Activated CD4-positive, alpha-beta memory T cell treated with anti-CD3 and anti-CD28 coated beads for 36 hours (primary cell): ENCODE data around the gene ZNF548. TPM values are rescaled to one million over a fixed set of nuclear protein-coding genes. Genes with fewer than 3 reads are reported as not detected.

Experiments used
- CTCF ChIA-PET: fragments of 350-600 bp; sonication (Branson Sonifier 250); formaldehyde crosslinking; loops from one replicate; lab custom pipeline; 2021; ENCODE audit warnings: antibody characterized with exemption, inconsistent platforms; lab: Charles Lee
- POLR2A ChIA-PET: fragments of 350-600 bp; sonication (Branson Sonifier 250); formaldehyde crosslinking; loops from one replicate; lab custom pipeline; 2021; ENCODE audit warnings: antibody characterized with exemption; lab: Charles Lee
- DNase-seq: peaks from one replicate; pipeline ENCODE4 v3.0.0-alpha.2; 2020
- H3K27ac Mint-ChIP-seq: one replicate; pipeline ENCODE4 v1.8.0; 2021; ENCODE audit warnings: mixed read lengths
- H3K27me3 Mint-ChIP-seq: one replicate; pipeline ENCODE4 v1.8.0; 2021; ENCODE audit warnings: mixed read lengths
- H3K36me3 Mint-ChIP-seq: one replicate; pipeline ENCODE4 v1.8.0; 2021; ENCODE audit warnings: mixed read lengths
- H3K4me1 Mint-ChIP-seq: one replicate; pipeline ENCODE4 v1.8.0; 2021; ENCODE audit warnings: low read depth, mixed read lengths
- H3K4me3 Mint-ChIP-seq: one replicate; pipeline ENCODE4 v1.8.0; 2021; ENCODE audit warnings: mild to moderate bottlenecking, mixed read lengths
- H3K9me3 Mint-ChIP-seq: one replicate; pipeline ENCODE4 v1.8.0; 2021; ENCODE audit warnings: mixed read lengths
- intact Hi-C: fragments of 100-400 bp; cut with micrococcal nuclease; formaldehyde crosslinking; loops from one replicate; pipeline ENCODE4 v1.15.1; 2023
- total RNA-seq, 2 experiments: library from RNA; stranded (reverse); gene quantifications; one replicate each; pipeline ENCODE4 v1.2.3, GENCODE V29; 2021

The ZNF548 gene
- total RNA-seq, result 10 to 100 TPM; 12.0 to 12.1 TPM

- Mint-ChIP-seq H3K4me3 (peak within 1 kb of the TSS; percentile 96), H3K36me3 (peaks cover 42% of the 10 kb centered on the region), H3K27ac (peak within 1 kb of the TSS; percentile 94), H3K27me3 (no peaks in the 10 kb centered on the region), H3K4me1 (peaks cover 25% of the 10 kb centered on the region), H3K9me3 (peaks cover 17% of the 10 kb centered on the region)
- DNase-seq, result peak; percentile 97
- intact Hi-C loops, result loop anchor here (1.0 kb wide), 7 partner anchors 21 to 189 kb away; partner anchors contain the start of genes TRAPPC2B, ZNF17, ZNF304 and ZNF460
- ChIA-PET CTCF (no interaction called here), POLR2A (interaction anchor here (1.5 kb wide), 1 partner anchor 20 kb away, joined by 3 read pairs; no protein-coding TSS in a partner anchor)
Observed at GRCh38 chr19:57389730-57390598, at the start of gene ZNF548. Gene ZNF548, plus strand, starts transcription at chr19:57389854. Its CDS starts 246 bp downstream, at chr19:57390100.

- ChIA-PET POLR2A (no interaction called here), CTCF (no interaction called here)
- no peak for DNase-seq
- Mint-ChIP-seq H3K9me3 (peaks cover 20% of the 10 kb centered on the region), H3K27me3 (peaks cover 3% of the 10 kb centered on the region), H3K4me3 (no peak overlapping the region), H3K27ac (no peak overlapping the region), H3K4me1 (no peaks in the 10 kb centered on the region), H3K36me3 (peaks cover 7% of the 10 kb centered on the region)
- intact Hi-C loops, result no loop called here
Observed at GRCh38 chr19:57342582-57342981, 47.1 kb upstream of the ZNF548 start.

GRCh38 chr19:57348136-57348535 lies 41.5 kb upstream of the ZNF548 start:
- ChIA-PET POLR2A (no interaction called here), CTCF (no interaction called here)
- Mint-ChIP-seq H3K36me3 (peaks cover 23% of the 10 kb centered on the region), H3K4me3 (no peak overlapping the region), H3K27ac (no peak overlapping the region), H3K9me3 (peaks cover 14% of the 10 kb centered on the region), H3K4me1 (peaks cover 23% of the 10 kb centered on the region), H3K27me3 (peaks cover 5% of the 10 kb centered on the region)
- no peak for DNase-seq
- intact Hi-C loops, result no loop called here

GRCh38 chr19:57350877-57351805 lies 38.5 kb upstream of the ZNF548 start, which contains the start of gene ZNF304:
Gene ZNF304, plus strand, starts transcription at chr19:57351271. Its CDS starts 394 bp downstream, at chr19:57351665.
- peaks cover 5% of the 10 kb centered on the region for H3K27me3 Mint-ChIP-seq
- intact Hi-C loops, result loop anchor here (1.0 kb wide), 5 partner anchors 12 to 111 kb away; partner anchors contain the start of genes TRAPPC2B, ZNF543, ZNF547 and ZNF548
- H3K27ac Mint-ChIP-seq, result peak within 1 kb of the TSS; percentile 68
- POLR2A ChIA-PET, result interaction anchor here (1.0 to 1.2 kb wide), 2 partner anchors 12 to 65 kb away, joined by 3 to 7 read pairs; partner anchors contain the start of genes TRAPPC2B and ZNF547
- peaks cover 42% of the 10 kb centered on the region for H3K9me3 Mint-ChIP-seq
- peak within 1 kb of the TSS; percentile 90 for H3K4me3 Mint-ChIP-seq
- DNase-seq, result peak; percentile 91
- CTCF ChIA-PET, result no interaction called here
- H3K36me3 Mint-ChIP-seq, result peaks cover 53% of the 10 kb centered on the region
- peaks cover 25% of the 10 kb centered on the region for H3K4me1 Mint-ChIP-seq

GRCh38 chr19:57351867-57352266 lies 37.8 kb upstream of the ZNF548 start:
- H3K4me1 Mint-ChIP-seq, result peaks cover 25% of the 10 kb centered on the region
- H3K9me3 Mint-ChIP-seq, result peaks cover 46% of the 10 kb centered on the region
- CTCF ChIA-PET, result no interaction called here
- intact Hi-C loops, result loop anchor here (1.0 kb wide), 5 partner anchors 11 to 112 kb away; partner anchors contain the start of genes TRAPPC2B, ZNF543, ZNF547 and ZNF548
- peak overlapping the region; percentile 90 for H3K4me3 Mint-ChIP-seq
- DNase-seq, result no peak
- POLR2A ChIA-PET, result no interaction called here
- H3K36me3 Mint-ChIP-seq, result peaks cover 61% of the 10 kb centered on the region
- H3K27me3 Mint-ChIP-seq, result peaks cover 4% of the 10 kb centered on the region
- peak overlapping the region; percentile 68 for H3K27ac Mint-ChIP-seq

- DNase-seq, result no peak
- no peak overlapping the region for H3K27ac Mint-ChIP-seq
- intact Hi-C loops, result no loop called here
- ChIA-PET POLR2A (no interaction called here), CTCF (no interaction called here)
- no peak overlapping the region for H3K4me3 Mint-ChIP-seq
- H3K27me3 Mint-ChIP-seq, result no peaks in the 10 kb centered on the region
- peaks cover 87% of the 10 kb centered on the region for H3K36me3 Mint-ChIP-seq
- H3K4me1 Mint-ChIP-seq, result peaks cover 23% of the 10 kb centered on the region
- H3K9me3 Mint-ChIP-seq, result peaks cover 77% of the 10 kb centered on the region
Observed at GRCh38 chr19:57355916-57356315, 33.7 kb upstream of the ZNF548 start.

GRCh38 chr19:57357406-57357805 lies 32.2 kb upstream of the ZNF548 start:
- DNase-seq, result no peak
- peaks cover 10% of the 10 kb centered on the region for H3K4me1 Mint-ChIP-seq
- H3K9me3 Mint-ChIP-seq, result peaks cover 80% of the 10 kb centered on the region
- CTCF ChIA-PET, result no interaction called here
- POLR2A ChIA-PET, result no interaction called here
- H3K27me3 Mint-ChIP-seq, result no peaks in the 10 kb centered on the region
- intact Hi-C loops, result no loop called here
- H3K27ac Mint-ChIP-seq, result no peak overlapping the region
- H3K36me3 Mint-ChIP-seq, result peaks cover 76% of the 10 kb centered on the region
- no peak overlapping the region for H3K4me3 Mint-ChIP-seq

GRCh38 chr19:57359300-57359699 lies 30.4 kb upstream of the ZNF548 start:
- intact Hi-C loops, result no loop called here
- no peaks in the 10 kb centered on the region for H3K27me3 Mint-ChIP-seq
- ChIA-PET POLR2A (no interaction called here), CTCF (no interaction called here)
- no peak overlapping the region for H3K4me3 Mint-ChIP-seq
- H3K36me3 Mint-ChIP-seq, result peaks cover 70% of the 10 kb centered on the region
- H3K27ac Mint-ChIP-seq, result no peak overlapping the region
- peaks cover 76% of the 10 kb centered on the region for H3K9me3 Mint-ChIP-seq
- DNase-seq, result no peak
- peaks cover 14% of the 10 kb centered on the region for H3K4me1 Mint-ChIP-seq

GRCh38 chr19:57362419-57362818 lies 27.2 kb upstream of the ZNF548 start:
- H3K4me1 Mint-ChIP-seq, result peaks cover 14% of the 10 kb centered on the region
- no peaks in the 10 kb centered on the region for H3K27me3 Mint-ChIP-seq
- ChIA-PET POLR2A (interaction anchor here (1.7 kb wide), 1 partner anchor 12 kb away, joined by 7 read pairs; the partner anchor contains the start of gene ZNF304), CTCF (interaction anchor here (0.6 kb wide), 1 partner anchor 44 kb away, joined by 4 read pairs; no protein-coding TSS in a partner anchor)
- H3K36me3 Mint-ChIP-seq, result peaks cover 47% of the 10 kb centered on the region
- DNase-seq, result no peak
- H3K4me3 Mint-ChIP-seq, result peak overlapping the region; percentile 85
- H3K9me3 Mint-ChIP-seq, result peaks cover 53% of the 10 kb centered on the region
- intact Hi-C loops, result no loop called here
- H3K27ac Mint-ChIP-seq, result no peak overlapping the region

- peak; percentile 99 for DNase-seq
- Mint-ChIP-seq H3K36me3 (peaks cover 43% of the 10 kb centered on the region), H3K4me3 (peak within 1 kb of the TSS; percentile 85), H3K27ac (peak within 1 kb of the TSS; percentile 92), H3K9me3 (peaks cover 53% of the 10 kb centered on the region), H3K4me1 (peaks cover 14% of the 10 kb centered on the region), H3K27me3 (no peaks in the 10 kb centered on the region)
- ChIA-PET CTCF (no interaction called here), POLR2A (interaction anchor here (1.7 kb wide), 1 partner anchor 12 kb away, joined by 7 read pairs; the partner anchor contains the start of gene ZNF304)
- intact Hi-C loops, result loop anchor here (1.0 kb wide), 4 partner anchors 12 to 83 kb away; partner anchors contain the start of genes ZNF304, ZNF460, ZNF543 and ZNF548
Observed at GRCh38 chr19:57362997-57363687, 26.5 kb upstream of the ZNF548 start, which contains the start of the genes TRAPPC2B and ZNF547. Gene TRAPPC2B, plus strand, starts transcription at chr19:57363551. Its CDS starts 1,283 bp downstream, at chr19:57364834. Gene ZNF547, plus strand, starts transcription at chr19:57363551. Its CDS starts 5,005 bp downstream, at chr19:57368556.
